GM11168 (cell line): Measurements from ENCODE around the gene OLFM2.
"Not testable (repeated sequence)": the region's sequence is repeated elsewhere in the genome, so short reads cannot be mapped to it uniquely, and the experiment has no call there.

ENCODE experiments used
- in situ Hi-C: fragments of 300-500 bp; cut with MboI; formaldehyde crosslinking; loops from one replicate; pipeline ENCODE4 v1.12.0; 2022; ENCODE audit warnings: low sequenced_read_pairs; ENCODE audit not compliant: unreplicated experiment

OLFM2 gene

DNA sequence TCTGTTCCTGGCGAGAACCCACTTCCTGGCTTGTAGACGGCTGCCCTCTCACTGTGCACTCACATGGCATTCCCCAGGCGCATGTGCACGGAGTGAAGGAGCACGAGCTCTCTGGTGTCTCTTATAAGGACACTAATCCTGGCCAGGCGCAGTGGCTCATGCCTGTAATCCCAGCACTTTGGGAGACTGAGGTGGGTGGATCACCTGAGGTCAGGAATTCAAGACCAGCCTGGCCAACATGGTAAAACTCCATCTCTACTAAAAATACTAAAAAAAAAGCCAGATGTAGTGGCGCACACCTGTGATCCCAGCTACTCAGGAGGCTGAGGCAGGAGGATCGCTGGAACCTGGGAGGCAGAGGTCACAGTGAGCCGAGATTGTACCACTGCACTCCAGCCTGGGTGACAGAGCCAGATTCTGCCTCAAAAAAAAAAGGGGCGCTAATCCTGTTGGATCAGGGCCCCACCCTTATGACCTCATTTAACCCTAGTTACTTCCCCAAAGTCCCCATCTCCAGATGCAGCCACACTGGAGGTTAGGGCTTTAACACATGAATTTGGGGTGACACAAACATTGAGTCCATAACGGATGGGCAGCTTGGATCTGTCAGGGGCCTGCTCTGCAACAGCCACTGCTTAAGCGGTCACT lies 92.6 kb downstream of the OLFM2 start:
- in situ Hi-C loops, result not testable (repeated sequence)

DNA sequence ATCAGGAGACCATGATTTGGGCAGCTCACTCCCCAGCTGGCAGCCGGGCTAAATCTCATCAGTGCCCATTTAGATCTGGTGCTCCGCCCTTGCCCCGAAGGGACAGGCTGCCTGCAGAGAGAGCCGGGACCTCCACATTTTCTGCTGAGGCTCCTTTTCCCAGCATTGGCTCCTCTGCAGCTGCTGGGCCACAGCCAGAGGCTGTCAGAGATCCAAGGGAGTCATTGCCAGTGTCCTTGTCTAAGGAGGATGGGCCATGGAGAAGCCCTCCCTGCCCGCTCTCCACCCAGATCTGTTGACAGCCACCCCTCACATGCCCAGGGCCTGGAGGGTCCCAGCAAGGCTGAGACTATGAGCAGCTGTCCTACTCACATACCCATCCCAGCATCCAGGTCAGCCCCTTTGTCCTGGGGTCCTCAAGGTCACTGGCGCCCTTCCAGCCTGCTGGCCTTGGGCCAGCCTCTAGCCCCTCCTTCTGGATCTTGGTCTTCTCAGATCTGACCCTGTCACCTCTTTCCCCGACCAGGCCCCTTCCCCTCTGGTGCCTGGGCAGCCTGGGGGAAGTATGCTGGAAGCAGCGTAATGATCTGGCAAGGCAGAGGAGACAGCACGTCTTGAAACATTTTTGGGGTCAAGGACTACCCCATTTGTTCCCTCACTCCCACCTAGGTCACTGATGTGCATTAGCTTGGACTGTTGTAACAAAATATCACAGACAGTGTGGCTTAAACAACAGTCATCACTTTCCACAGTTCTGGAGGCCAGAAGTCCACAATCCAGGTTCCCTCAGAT lies 93.3 kb downstream of the OLFM2 start:
- in situ Hi-C loops, result no loop called here

DNA sequence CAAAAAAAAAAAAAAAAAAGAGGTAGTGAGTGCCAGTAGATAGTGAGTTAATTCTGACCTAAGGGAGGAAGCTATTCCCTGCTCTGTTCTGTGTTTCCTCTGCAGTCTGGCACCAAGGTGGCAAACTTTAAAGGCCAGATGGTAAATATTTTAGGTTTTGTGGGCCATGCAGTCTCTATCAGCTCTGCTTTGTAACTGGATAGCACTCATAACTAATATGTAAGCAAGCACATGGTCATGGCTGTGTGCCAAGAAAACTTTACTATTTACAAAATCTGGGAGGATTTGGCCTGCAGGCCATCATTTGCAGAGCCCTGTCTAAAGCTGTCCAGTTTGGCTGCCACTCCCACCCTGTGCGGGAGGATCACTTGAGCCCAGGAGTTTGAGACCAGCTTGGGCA lies 96.9 kb downstream of the OLFM2 start:
- in situ Hi-C loops, result no loop called here

DNA sequence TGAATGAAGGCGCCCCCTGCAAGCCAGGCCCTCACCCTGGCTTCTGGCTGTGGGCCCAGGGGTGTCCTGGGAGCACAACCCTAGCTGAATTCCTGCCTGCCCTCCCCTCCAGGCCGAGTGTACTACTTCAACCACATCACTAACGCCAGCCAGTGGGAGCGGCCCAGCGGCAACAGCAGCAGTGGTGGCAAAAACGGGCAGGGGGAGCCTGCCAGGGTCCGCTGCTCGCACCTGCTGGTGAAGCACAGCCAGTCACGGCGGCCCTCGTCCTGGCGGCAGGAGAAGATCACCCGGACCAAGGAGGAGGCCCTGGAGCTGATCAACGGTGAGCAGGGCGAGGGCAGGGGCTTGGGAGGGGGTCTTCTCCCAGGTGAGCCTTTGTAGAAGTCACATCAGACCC lies 98.0 kb downstream of the OLFM2 start:
- in situ Hi-C loops, result no loop called here

DNA sequence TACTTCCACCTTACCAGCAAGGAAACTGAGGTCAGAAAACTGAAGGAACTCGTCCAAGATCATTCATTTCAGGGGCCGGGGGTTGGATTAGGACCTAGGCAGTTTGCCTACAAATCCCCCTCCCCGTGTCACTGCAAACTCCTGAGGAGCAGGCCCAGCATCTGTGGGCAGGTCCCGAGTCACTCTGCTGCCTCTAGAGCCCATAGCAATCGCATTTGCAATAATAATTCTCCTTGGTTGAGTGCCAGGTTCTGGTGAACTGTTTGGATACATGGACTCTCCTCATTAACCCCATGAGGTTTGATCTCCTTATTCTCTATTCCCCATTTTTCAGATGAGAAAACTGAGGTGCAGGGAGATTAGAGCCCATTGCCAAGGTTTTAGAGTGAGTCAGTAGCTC lies 100.3 kb downstream of the OLFM2 start:
- in situ Hi-C loops, result no loop called here

DNA sequence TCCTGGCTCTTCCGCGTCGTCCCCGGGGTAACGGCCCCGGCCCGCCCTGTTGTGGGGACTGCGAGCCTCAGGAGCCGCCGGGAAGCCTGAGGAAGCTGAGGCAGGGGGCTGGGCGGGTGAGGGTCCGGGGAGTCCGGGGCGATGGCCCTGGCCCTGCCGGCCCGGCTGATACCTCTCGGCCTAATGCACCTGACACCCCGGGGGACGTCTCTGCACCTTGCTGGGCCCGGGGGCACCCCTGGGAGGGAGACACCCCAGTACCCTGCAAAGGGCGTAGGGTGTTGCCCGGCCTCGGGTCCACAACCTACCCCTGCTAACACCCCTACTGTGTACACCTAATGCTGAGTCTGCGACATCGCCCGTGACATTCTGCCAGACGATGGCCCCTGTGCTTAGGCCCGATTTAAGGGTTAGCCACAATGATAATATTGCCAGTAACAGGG lies 100.8 kb downstream of the OLFM2 start:
- in situ Hi-C loops, result no loop called here

DNA sequence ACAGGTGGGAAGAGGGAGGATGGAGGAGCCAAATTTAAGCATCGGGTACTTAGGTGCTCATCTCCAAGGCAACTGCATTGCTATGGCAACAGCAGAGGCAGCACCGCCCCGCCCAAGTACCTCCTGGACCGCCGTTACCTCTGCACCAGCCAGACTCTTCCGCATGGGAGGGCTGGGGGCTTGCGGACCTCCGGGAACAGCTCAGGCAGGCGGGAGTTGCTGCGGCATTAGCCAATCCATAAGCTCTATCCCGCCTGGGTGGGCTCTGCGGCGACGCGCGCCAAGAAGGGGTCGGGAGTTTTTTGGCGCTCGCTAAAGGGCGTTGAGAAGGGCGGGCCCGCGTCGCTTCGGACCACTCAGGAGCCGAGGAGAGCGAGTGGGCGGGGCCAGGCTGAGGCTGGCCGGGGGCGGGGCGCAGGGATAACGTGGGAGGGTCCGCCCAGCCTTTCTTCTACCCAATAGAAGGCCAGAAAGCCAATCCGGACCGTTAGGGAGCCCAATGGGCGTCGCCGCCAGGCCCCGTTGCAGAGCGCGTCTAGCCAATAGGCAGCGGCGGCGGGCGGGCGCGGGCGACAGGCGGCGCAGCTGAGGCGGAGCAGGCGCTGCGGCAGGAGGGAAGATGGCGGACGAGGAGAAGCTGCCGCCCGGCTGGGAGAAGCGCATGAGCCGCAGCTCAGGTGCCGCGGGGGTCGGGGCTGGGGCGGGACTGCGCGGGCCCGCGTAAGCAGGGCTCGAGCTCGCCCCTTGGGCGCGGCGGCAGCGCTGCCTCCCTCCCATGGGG lies 101.4 kb downstream of the OLFM2 start, which contains the start of gene PIN1:
PIN1 (plus strand) TSS at position 593 of the 781 bp plus-strand sequence; CDS start at position 620, 27 bp downstream.
- in situ Hi-C loops, result no loop called here

DNA sequence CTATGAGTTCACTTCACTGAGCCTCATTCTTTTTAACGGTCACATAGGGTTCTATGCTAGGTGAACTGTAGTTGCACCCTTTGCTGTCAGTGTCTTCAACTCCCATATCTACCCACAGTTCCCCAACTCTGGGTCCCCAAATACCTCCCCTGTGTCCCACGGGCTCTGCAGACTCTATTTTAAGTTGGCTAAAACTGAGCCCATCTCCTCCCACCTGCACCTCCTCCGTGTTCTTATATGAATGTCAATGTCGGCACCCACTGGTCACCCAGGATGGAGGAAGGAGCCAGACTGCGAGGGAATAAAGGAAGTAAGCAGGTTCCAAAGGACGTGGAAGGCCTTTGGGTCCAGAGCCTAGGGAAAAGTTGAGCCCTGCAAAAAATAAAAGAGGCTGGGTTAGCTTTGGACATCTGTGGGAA lies 102.0 kb downstream of the OLFM2 start:
- in situ Hi-C loops, result no loop called here

DNA sequence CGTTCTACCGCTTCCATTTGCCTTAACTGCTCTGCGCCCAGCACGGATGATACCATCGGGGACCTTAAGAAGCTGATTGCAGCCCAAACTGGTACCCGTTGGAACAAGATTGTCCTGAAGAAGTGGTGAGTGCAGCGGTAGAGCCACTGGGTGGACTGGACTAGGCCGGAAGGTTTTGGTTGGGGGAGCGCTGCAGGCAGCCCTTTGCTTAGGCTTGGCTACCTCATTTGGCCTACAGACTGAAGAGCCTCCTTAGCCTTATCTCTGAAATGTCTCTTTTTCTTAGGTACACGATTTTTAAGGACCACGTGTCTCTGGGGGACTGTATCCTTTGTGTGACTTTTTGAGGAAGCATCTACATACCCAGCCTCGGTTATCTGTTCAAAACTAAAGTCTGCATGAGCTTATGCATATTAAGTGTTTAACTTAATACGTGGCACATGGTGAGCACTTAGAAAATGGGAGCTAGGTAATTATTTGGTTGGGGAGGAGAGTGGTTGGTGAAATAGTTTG lies 107.7 kb downstream of the OLFM2 start:
- in situ Hi-C loops, result no loop called here

DNA sequence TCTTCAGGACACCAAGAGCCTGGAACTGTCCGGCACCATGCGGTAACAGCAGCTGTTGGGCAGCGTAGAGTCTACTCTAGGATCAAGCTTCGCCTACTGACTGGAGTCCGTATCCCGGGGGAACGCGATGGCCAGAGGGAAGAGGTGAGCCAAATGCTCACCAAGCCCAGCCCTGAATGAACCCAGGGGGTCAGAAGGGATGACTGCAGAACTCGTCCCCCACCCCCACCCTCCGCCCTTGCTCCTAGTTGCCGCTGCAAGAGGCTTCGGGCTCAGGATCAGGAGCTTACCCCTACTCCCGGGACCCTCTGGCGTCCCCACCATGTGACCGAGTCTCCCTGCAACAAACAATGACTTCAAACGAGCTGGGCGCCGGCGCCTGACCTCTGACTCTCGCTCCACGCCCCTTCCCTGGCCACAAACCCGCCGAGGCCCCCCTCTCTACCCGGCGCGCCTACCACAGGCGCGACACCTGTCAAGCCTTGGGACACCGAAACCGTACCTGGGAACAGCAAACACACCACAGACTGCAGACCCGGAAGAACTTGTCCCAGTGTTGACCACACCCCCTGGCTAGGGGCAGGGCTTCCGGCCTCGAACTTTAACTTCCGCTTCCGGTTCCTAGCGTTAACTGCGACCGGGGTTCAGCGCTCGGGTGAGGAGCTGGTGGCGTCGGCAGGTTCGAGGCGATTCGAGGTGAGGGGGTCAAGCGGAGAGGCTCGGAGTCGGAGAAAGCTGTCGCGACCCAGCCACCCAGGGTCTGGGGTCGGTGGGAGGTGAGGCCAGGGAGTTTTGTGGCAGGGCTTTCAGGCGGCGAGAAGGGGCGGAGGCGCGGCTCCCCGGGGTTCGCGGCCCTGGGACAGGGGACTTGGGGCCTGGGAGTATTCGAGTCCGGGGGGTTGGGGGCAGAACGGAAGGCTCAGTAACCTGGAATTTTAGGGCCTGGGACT lies 108.8 kb downstream of the OLFM2 start, which contains the start of gene UBL5:
UBL5 (plus strand) TSS at position 630 of the 950 bp plus-strand sequence. CDS start 420 bp downstream, outside the sequence.
- in situ Hi-C loops, result no loop called here

DNA sequence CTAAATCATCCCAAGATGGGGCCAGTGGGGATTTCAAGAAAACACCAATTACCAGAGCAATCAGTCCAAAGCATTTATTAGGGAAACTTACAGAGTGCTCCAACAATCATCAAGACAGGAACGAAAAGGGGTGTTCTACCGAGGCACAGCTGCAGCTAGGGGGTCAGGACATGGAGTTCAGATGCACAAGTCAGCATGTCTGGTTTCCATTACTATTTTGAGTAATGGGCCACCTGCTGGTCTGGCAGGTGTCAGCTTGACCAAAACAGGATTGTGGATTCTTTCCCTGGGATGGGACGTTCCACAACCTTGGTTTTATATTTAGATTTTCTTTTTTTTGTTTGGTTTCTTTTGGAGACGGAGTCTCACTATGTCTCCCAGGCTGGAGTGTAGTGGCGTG lies 112.5 kb downstream of the OLFM2 start:
- in situ Hi-C loops, result no loop called here

DNA sequence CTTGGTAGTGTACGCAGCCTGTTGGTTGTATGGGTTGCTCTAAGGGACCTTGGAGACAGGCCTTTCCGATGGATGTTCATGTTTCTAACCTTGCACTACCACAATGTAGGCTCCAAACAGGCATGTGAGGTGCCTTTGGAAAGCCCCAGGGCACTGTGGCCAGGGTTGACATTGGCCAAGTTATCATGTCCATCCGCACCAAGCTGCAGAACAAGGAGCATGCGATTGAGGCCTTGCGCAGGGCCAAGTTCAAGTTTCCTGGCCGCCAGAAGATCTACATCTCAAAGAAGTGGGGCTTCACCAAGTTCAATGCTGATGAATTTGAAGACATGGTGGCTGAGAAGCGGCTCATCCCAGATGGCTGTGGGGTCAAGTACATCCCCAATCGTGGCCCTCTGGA lies 116.3 kb downstream of the OLFM2 start:
- in situ Hi-C loops, result not testable (repeated sequence)

DNA sequence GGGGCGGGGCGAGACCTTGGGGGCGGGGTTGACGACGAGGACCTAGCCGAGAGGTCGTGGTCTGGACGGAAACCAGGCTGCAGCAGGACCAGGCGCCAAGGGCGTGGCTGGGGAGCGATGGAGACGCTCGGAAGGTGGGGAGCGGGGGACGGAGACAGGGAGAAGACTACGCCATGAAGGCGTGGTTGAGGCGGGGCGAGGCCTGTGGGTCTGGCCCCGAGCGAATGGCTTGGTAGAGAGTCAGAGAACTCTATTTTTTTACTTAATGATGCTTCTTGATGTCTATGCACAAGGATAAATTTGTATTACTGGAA lies 116.8 kb downstream of the OLFM2 start:
- in situ Hi-C loops, result no loop called here

DNA sequence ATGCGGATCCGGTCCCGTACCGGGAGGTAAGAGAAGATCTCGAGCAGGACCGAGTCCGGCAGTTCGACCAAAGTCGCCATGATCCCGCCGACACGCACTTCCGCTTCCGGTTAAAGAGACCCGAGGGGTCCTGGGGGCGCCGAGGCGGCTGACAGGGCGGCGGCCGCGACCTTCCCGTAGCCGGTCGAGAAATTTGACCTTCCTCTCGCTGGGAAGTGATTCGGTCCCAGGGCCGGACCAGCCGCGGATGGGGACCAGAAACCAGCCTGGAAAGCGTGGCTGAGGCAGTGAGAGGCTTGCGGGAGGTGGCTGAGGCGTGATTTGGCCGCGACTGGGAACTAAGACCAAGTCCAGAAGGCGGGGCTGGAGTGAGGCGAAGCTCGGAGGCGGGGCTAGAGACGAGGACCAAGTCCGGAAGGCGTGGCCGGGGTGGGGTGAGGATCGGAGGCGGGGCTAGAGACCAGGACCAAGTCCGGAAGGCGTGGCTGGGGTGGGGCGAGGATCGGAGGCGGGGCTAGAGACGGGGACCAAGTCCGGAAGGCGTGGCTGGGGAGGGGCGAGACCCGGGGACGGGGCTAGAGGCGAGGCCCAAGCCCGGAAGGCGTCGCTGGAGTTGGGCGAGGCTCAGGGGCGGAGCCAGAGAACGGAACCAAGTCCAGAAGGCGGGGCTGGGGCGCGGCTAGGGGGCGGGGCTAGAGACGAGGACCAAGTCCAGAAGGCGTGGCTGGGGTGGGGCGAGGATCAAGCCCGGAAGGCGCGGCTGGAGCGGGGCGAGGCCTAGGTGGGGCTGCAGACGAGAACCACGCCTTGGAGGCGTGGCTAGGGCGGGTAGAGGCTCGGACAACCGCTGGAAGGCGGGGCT lies 117.3 kb downstream of the OLFM2 start, which contains the start of gene FBXL12:
FBXL12 (minus strand) TSS at position 346 of the 862 bp plus-strand sequence; CDS start at position 80, 266 bp downstream.
- in situ Hi-C loops, result no loop called here

DNA sequence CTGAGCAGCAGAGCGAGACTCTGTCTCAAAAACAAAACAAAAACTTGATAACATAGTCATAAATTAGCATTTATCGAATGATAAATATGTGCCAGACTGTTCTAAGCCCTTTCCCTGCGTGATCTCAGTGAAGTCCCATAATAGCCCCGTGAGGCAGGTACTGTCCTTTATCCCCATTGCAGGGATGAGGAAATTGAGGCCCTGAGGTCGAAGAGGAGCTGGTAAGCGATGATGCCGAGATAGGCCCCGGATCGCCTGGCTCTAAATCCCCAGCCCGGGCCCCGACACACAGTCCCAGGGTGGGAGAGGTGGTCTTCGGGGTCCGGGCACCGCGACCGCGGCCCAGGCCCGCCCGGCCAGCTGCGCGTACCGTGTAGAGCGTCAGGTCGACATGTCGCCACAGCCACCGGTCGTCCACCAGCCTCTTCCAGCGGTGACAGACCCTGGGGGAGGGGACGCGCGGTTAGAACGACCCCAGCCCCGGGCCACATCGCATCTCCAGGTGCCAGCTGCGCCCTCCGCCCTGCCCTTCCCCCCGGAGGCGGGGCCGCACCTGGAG lies 118.1 kb downstream of the OLFM2 start:
- in situ Hi-C loops, result no loop called here

DNA sequence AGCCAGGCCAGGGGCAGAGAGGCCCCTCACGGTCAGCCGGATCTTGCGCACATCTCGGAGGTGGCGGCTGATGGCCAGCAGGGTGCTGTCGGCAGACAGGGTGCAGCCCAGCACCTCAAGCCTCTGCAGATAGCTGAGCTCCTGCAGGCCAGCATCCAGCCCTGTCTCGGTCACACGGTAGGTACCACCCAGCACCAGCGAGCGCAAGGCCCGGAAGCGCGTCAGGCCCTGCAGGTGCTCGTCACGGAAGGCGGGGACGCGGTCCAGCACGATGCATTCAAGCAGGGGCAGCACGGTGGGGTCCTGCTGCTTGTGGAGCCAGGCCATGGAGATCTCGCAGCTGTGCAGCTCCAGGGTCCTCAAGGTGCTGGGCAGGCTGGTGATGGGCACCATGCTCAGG lies 125.2 kb downstream of the OLFM2 start:
- in situ Hi-C loops, result no loop called here

DNA sequence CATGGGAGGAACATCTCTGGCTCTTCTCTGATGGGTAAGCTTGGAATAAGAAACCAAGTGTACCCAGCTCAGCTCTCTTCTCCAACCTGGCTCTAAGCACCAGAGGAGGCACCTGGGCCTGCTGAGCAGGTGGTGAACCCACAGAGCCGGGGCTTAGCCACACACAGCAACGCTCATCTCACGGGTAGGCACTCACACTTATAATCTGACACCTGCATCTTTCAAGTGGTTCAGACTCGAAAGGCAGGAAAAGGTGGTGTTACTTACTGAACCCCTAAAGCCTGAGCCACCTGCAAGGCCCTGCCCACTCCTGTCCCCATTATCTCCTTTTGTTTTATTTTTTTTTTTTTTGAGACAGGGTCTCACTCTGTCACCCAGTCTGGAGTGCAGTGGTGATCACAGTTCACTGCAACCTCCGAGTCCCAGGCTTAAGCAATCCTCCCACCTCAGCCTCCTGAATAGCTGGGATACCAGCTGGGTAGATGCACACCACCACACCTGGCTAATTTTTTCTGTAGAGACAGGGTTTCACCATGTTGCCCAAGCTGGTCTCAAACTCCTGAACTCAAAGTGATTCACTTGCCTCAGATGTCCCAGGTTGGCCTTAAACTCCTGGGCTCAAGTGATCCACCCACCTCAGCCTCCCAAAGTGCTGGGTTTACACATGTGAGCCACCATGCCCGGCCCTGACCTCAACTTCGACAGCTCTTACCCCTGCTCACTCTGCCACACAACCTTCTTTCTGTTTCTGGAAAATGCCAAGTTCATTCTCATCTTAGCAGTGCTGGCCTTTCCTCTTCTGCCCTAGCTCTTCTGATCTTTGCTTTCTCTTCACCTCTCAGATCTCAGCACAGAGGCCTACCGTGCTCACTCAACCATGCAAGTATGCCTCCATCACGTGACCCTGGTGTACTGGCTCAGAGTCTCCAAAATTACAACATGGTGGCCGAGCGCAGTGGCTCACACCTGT lies 127.2 kb downstream of the OLFM2 start:
- in situ Hi-C loops, result no loop called here
